GM21447 (cell line): ENCODE measurements around the gene PLXDC2.
"Not testable (repeated sequence)": the region's sequence is repeated elsewhere in the genome, so short reads cannot be mapped to it uniquely, and the experiment has no call there.

Source experiments
- ATAC-seq: cut with Tn5 transposase; IDR thresholded peaks from one replicate; pipeline ENCODE4 v1.9.1; 2021; ENCODE audit not compliant: unreplicated experiment

The PLXDC2 gene

GRCh38 chr10:20173046-20173445 is 356.8 kb downstream of the PLXDC2 start:
- no peak for ATAC-seq

- no peak for ATAC-seq
Measured at GRCh38 chr10:20175719-20176118, 359.5 kb downstream of the PLXDC2 start.

GRCh38 chr10:20180766-20181165 is 364.5 kb downstream of the PLXDC2 start:
- ATAC-seq: no peak

- no peak for ATAC-seq
Measured at GRCh38 chr10:20181434-20181833, 365.2 kb downstream of the PLXDC2 start.

- no peak for ATAC-seq
Measured at GRCh38 chr10:20185116-20185515, 368.9 kb downstream of the PLXDC2 start.

GRCh38 chr10:20191392-20191791 is 375.2 kb downstream of the PLXDC2 start:
- ATAC-seq: not testable (repeated sequence)

GRCh38 chr10:20195076-20195475 is 378.8 kb downstream of the PLXDC2 start:
- ATAC-seq: no peak

- no peak for ATAC-seq
Measured at GRCh38 chr10:20200758-20201157, 384.5 kb downstream of the PLXDC2 start.

- ATAC-seq: no peak
Measured at GRCh38 chr10:20202337-20202736, 386.1 kb downstream of the PLXDC2 start.

GRCh38 chr10:20207653-20208052 is 391.4 kb downstream of the PLXDC2 start:
- ATAC-seq: no peak

GRCh38 chr10:20209098-20209497 is 392.9 kb downstream of the PLXDC2 start:
- not testable (repeated sequence) for ATAC-seq

GRCh38 chr10:20215547-20216152 is 399.4 kb downstream of the PLXDC2 start:
- ATAC-seq: no peak

GRCh38 chr10:20221356-20221755 is 405.1 kb downstream of the PLXDC2 start:
- no peak for ATAC-seq

GRCh38 chr10:20228729-20229128 is 412.5 kb downstream of the PLXDC2 start:
- ATAC-seq: no peak

- no peak for ATAC-seq
Measured at GRCh38 chr10:20232079-20232705, 416.0 kb downstream of the PLXDC2 start.

- no peak for ATAC-seq
Measured at GRCh38 chr10:20233423-20233822, 417.2 kb downstream of the PLXDC2 start.

- ATAC-seq: no peak
Measured at GRCh38 chr10:20234579-20234978, 418.3 kb downstream of the PLXDC2 start.

- no peak for ATAC-seq
Measured at GRCh38 chr10:20237091-20237570, 420.9 kb downstream of the PLXDC2 start.

GRCh38 chr10:20237586-20237985 is 421.4 kb downstream of the PLXDC2 start:
- ATAC-seq: no peak

- ATAC-seq: no peak
Measured at GRCh38 chr10:20240643-20241042, 424.4 kb downstream of the PLXDC2 start.

GRCh38 chr10:20247454-20247853 is 431.2 kb downstream of the PLXDC2 start:
- no peak for ATAC-seq

- ATAC-seq: no peak
Measured at GRCh38 chr10:20247891-20248708, 431.9 kb downstream of the PLXDC2 start.
